GM18517 (cell line): ENCODE data around the gene LIPC.

ENCODE experiments used
- ATAC-seq: cut with Tn5 transposase; IDR thresholded peaks from one replicate; pipeline ENCODE4 v1.9.1; 2021; ENCODE audit warnings: mild to moderate bottlenecking, moderate library complexity; ENCODE audit not compliant: unreplicated experiment

The LIPC gene

GRCh38 chr15:58431221-58432149 is at the start of gene LIPC:
TSS of gene LIPC (plus strand) at chr15:58431991. CDS start at chr15:58432033, 42 bp downstream.
- ATAC-seq: no peak

- ATAC-seq: no peak
Observed at GRCh38 chr15:58383876-58384275, 47.9 kb upstream of the LIPC start.

- ATAC-seq: no peak
Observed at GRCh38 chr15:58384667-58385066, 47.1 kb upstream of the LIPC start.

- no peak for ATAC-seq
Observed at GRCh38 chr15:58386081-58386480, 45.7 kb upstream of the LIPC start.

GRCh38 chr15:58386641-58387040 is 45.1 kb upstream of the LIPC start:
- ATAC-seq: no peak

- ATAC-seq: no peak
Observed at GRCh38 chr15:58387130-58387529, 44.7 kb upstream of the LIPC start.

- ATAC-seq: no peak
Observed at GRCh38 chr15:58388211-58388610, 43.6 kb upstream of the LIPC start.

- ATAC-seq: no peak
Observed at GRCh38 chr15:58390118-58390517, 41.7 kb upstream of the LIPC start.

GRCh38 chr15:58390655-58391054 is 41.1 kb upstream of the LIPC start:
- no peak for ATAC-seq

GRCh38 chr15:58391088-58391487 is 40.7 kb upstream of the LIPC start:
- ATAC-seq: no peak

GRCh38 chr15:58392141-58392540 is 39.6 kb upstream of the LIPC start:
- ATAC-seq: no peak

GRCh38 chr15:58392611-58393161 is 39.1 kb upstream of the LIPC start:
- ATAC-seq: no peak

GRCh38 chr15:58393241-58393662 is 38.5 kb upstream of the LIPC start:
- no peak for ATAC-seq

- no peak for ATAC-seq
Observed at GRCh38 chr15:58396181-58396580, 35.6 kb upstream of the LIPC start.

- no peak for ATAC-seq
Observed at GRCh38 chr15:58398071-58398470, 33.7 kb upstream of the LIPC start.

GRCh38 chr15:58398643-58399042 is 33.1 kb upstream of the LIPC start:
- ATAC-seq: no peak

GRCh38 chr15:58399739-58400138 is 32.1 kb upstream of the LIPC start:
- ATAC-seq: no peak

GRCh38 chr15:58401276-58401675 is 30.5 kb upstream of the LIPC start:
- no peak for ATAC-seq

- no peak for ATAC-seq
Observed at GRCh38 chr15:58401991-58402649, 29.7 kb upstream of the LIPC start.

GRCh38 chr15:58403581-58403980 is 28.2 kb upstream of the LIPC start:
- ATAC-seq: no peak

- ATAC-seq: no peak
Observed at GRCh38 chr15:58404020-58404419, 27.8 kb upstream of the LIPC start.

GRCh38 chr15:58404722-58405121 is 27.1 kb upstream of the LIPC start:
- ATAC-seq: no peak
